Colonic mucosa (tissue), 4 donors: ENCODE data around the gene LDHA. TPM values are rescaled to one million over a fixed set of nuclear protein-coding genes. Genes with fewer than 3 reads are reported as not detected.

Experiments used
- DNase-seq: peaks from one replicate; pipeline ENCODE4 v3.0.0-alpha.2; 2020
- H3K27ac ChIP-seq: fragments of 200-600 bp; one replicate; pipeline ENCODE4 v1.8.0; 2021
- H3K27me3 ChIP-seq: fragments of 200-600 bp; one replicate; pipeline ENCODE4 v1.8.0; 2021
- H3K36me3 ChIP-seq: fragments of 200-600 bp; one replicate; pipeline ENCODE4 v1.8.0; 2021
- H3K4me1 ChIP-seq: fragments of 200-600 bp; one replicate; pipeline ENCODE4 v1.8.0; 2021; ENCODE audit warnings: mild to moderate bottlenecking
- H3K4me3 ChIP-seq: fragments of 200-600 bp; one replicate; pipeline ENCODE4 v1.8.0; 2021
- H3K9ac ChIP-seq, 2 donors: one replicate each; pipeline ENCODE4 v1.7.0; 2013; ENCODE audit warnings: control low read depth in 2 of 2, low read depth in 2 of 2, low read length in 2 of 2
- H3K9me3 ChIP-seq: fragments of 200-600 bp; one replicate; pipeline ENCODE4 v1.8.0; 2021
- CTCF ChIP-seq: fragments of 200-600 bp; IDR thresholded peaks from one replicate; pipeline ENCODE4 v1.8.0; 2022; ENCODE audit warnings: antibody characterized with exemption, mild to moderate bottlenecking
- intact Hi-C: fragments of 100-400 bp; cut with DNase I; formaldehyde crosslinking; loops from one replicate; pipeline ENCODE4 v1.14.1; 2022
- total RNA-seq, 2 donors: library from RNA; stranded (reverse); fragmentation: NEBNext Ultra II Directional in 1 of 2; extraction: Animal tissue kit (Norgen Biotek cat#: 25700) in 1 of 2; gene quantifications; one replicate each; pipeline ENCODE4 v1.2.1, GENCODE V29; 2021
- donor health status: healthy.
- donor health status: DM: no; HTN: no; CAD: no.
- donor health status: DM: no; HTN: no; CAD: no.

The LDHA gene
- total RNA-seq, 2 donors from 2014 or later, result 555 to 1,280 TPM

GRCh38 chr11:18369398-18369797, 25.0 kb upstream of the LDHA start:
- no peak overlapping the region for H3K4me3 ChIP-seq
- H3K36me3 ChIP-seq, result no peaks in the 10 kb centered on the region
- no peak for DNase-seq
- no peaks in the 10 kb centered on the region for H3K9me3 ChIP-seq
- no peak overlapping the region for H3K27ac ChIP-seq
- no peak overlapping the region for H3K9ac ChIP-seq
- H3K27me3 ChIP-seq, result no peaks in the 10 kb centered on the region
- intact Hi-C loops, result no loop called here
- H3K4me1 ChIP-seq, result no peaks in the 10 kb centered on the region
- no peak for TF ChIP-seq CTCF

GRCh38 chr11:18371279-18371678, 23.1 kb upstream of the LDHA start:
- intact Hi-C loops, result no loop called here
- no peak overlapping the region for H3K9ac ChIP-seq
- no peak overlapping the region for H3K27ac ChIP-seq
- TF ChIP-seq CTCF, result no peak
- no peak for DNase-seq
- no peaks in the 10 kb centered on the region for H3K36me3 ChIP-seq
- no peaks in the 10 kb centered on the region for H3K4me1 ChIP-seq
- H3K4me3 ChIP-seq, result no peak overlapping the region
- no peaks in the 10 kb centered on the region for H3K27me3 ChIP-seq
- H3K9me3 ChIP-seq, result no peaks in the 10 kb centered on the region

DNA sequence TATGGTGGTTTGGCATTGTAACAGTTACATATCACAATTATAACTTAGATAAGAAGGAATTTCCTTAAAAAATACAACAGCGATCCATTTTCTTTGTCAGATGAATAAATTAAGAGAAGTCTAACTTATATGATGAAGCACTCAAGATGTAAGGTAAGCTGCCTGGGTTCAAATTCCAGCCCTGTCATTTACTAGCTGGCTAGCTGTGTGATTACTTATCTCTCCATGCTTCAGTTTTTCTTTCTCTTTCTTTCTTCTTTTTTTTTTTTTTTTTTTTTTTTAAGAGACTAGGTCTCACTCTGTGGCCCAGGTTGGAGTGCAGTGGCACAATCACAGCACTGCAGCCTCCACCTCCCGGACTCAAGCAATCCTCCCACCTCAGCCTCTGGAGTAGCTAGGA, 22.2 kb upstream of the LDHA start:
- Histone ChIP-seq H3K9ac (no peak overlapping the region), H3K4me3 (no peak overlapping the region), H3K27ac (no peak overlapping the region), H3K9me3 (no peaks in the 10 kb centered on the region), H3K27me3 (no peaks in the 10 kb centered on the region), H3K4me1 (no peaks in the 10 kb centered on the region), H3K36me3 (no peaks in the 10 kb centered on the region)
- no peak for TF ChIP-seq CTCF
- intact Hi-C loops, result no loop called here
- DNase-seq, result no peak

DNA sequence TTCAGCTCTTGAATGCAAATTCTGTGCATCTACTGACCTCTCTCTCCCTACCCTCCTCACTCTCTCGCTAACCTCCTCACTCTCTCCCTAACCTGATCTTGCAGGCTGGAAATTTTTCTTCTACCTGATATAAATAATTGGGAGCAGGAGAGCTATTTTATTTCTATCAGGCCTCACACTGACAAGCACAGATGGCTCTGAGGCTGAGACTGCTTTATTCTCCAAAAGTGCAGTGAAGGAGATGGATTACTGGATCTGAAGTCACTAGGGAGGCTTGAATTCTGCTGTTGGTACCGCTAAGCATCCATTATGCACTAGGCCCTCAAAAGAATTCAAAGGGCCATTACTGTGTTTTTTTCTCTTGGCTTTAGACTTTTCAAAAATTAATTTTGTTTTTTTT, 19.4 kb upstream of the LDHA start:
- DNase-seq, result no peak
- no peak for TF ChIP-seq CTCF
- H3K36me3 ChIP-seq, result no peaks in the 10 kb centered on the region

DNA sequence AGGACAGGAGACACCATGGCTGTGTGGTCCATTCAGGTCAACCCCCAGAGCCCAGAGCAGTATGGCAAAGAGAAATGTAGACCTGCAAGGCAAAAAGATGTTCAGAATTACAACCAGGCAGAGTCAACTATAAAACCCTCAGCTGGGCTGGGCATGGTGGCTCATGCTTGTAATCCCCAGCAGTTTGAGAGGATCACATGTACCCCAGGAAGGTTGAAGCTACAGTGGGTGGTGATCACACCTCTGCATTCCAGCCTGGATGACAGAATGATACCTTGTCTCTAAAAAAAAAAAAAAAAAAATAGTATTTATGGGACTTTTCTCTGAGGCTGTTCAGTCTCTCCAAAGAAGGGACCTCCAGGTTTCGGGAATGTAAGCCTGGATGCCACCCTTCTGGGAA, 18.4 kb upstream of the LDHA start:
- Histone ChIP-seq H3K27ac (no peak overlapping the region), H3K9ac (no peak overlapping the region), H3K4me1 (no peaks in the 10 kb centered on the region), H3K9me3 (no peaks in the 10 kb centered on the region), H3K4me3 (no peak overlapping the region), H3K27me3 (no peaks in the 10 kb centered on the region), H3K36me3 (no peaks in the 10 kb centered on the region)
- no peak for TF ChIP-seq CTCF
- intact Hi-C loops, result no loop called here
- DNase-seq, result no peak

More for the DNA sequence above, 19.4 kb upstream of the LDHA start:
- H3K4me3 ChIP-seq, result no peak overlapping the region
- intact Hi-C loops, result no loop called here
- H3K9me3 ChIP-seq, result no peaks in the 10 kb centered on the region
- H3K9ac ChIP-seq, result no peak overlapping the region
- H3K4me1 ChIP-seq, result no peaks in the 10 kb centered on the region
- H3K27me3 ChIP-seq, result no peaks in the 10 kb centered on the region
- H3K27ac ChIP-seq, result no peak overlapping the region

DNA sequence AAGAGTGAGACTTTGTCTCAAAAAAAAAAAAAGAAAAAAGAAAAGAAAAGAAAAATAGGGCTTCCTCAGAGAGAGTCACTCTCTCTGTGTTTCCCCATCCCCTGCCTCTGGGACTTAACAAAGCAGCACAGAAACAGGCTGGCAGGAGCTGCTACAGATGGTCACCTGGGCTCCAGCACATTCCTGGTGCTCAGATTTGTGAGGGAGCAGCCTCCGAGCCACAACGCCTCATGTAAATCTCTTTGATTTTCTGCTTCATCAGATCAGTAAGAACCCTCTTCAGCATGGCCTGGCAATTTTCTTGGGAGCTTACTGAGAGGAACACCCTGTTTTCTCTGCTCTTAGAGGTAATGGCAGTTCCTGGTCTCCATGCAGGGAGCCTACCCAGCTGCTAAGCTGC, 15.2 kb upstream of the LDHA start:
- intact Hi-C loops, result no loop called here
- no peaks in the 10 kb centered on the region for H3K9me3 ChIP-seq
- H3K4me1 ChIP-seq, result peaks cover 4% of the 10 kb centered on the region
- no peak overlapping the region for H3K9ac ChIP-seq
- H3K4me3 ChIP-seq, result no peak overlapping the region
- no peak overlapping the region for H3K27ac ChIP-seq
- no peaks in the 10 kb centered on the region for H3K27me3 ChIP-seq
- TF ChIP-seq CTCF, result no peak
- H3K36me3 ChIP-seq, result no peaks in the 10 kb centered on the region
- DNase-seq, result no peak
